ENCODE data around the gene HCN1.
"Not testable (repeated sequence)": the region's sequence is repeated elsewhere in the genome, so short reads cannot be mapped to it uniquely, and the experiment has no call there.

Gene HCN1

DNA sequence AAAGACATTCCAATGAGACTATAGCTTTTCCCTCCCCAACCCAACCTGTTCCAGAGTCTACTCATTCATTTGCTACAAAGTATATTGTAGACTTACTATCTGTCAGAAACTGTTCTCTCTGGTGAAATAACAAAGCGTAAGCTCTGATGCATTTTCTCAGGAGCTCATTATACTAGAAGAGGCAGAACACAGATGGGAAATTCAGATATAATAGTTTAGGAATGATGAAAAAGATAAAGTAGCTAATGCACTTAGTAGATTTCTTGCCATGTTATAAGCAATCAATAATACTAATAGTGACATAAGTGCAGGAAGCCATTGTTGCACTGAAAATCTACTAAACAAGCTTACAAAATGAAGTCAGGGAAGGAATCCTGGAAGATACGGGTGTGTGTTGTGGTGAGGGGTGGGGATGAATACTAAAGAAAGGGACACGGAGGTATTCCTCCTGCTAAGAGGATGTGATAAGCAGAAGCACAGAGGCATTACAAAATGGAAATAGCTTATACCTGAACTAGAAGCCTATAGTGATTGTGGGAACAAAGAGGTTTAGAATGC, 78.2 kb downstream of the HCN1 start:
- Histone ChIP-seq H3K27me3 (no peaks in the 10 kb centered on the region), H3K27ac (no peak overlapping the region), H3K4me3 (ENCODE audit: low read depth in 1 of 2, low read length in 1 of 2) (no peak overlapping the region), H3K36me3 (no peaks in the 10 kb centered on the region), H3K9me3 (no peaks in the 10 kb centered on the region), H3K4me1 (ENCODE audit: control insufficient read depth in 1 of 2, insufficient read depth in 1 of 2, low read depth in 1 of 2, low read length in 1 of 2) (no peaks in the 10 kb centered on the region)
- TF ChIP-seq CTCF (IDR thresholded peaks at IDR 0.05), result no peak

- Histone ChIP-seq H3K27ac (no peak overlapping the region), H3K4me1 (ENCODE audit: control insufficient read depth in 1 of 2, insufficient read depth in 1 of 2, low read depth in 1 of 2, low read length in 1 of 2) (no peaks in the 10 kb centered on the region), H3K4me3 (ENCODE audit: low read depth in 1 of 2, low read length in 1 of 2) (no peak overlapping the region), H3K36me3 (no peaks in the 10 kb centered on the region), H3K27me3 (no peaks in the 10 kb centered on the region), H3K9me3 (no peaks in the 10 kb centered on the region)
- TF ChIP-seq CTCF (IDR thresholded peaks at IDR 0.05), result no peak
These were observed 86.5 kb downstream of the HCN1 start for GRCh38 chr5:45609661-45610060.

- no peaks in the 10 kb centered on the region for H3K27me3 ChIP-seq
- H3K4me1 ChIP-seq (ENCODE audit: control insufficient read depth in 1 of 2, insufficient read depth in 1 of 2, low read depth in 1 of 2, low read length in 1 of 2), result no peaks in the 10 kb centered on the region
- no peaks in the 10 kb centered on the region for H3K36me3 ChIP-seq
- H3K9me3 ChIP-seq, result no peaks in the 10 kb centered on the region
- no peak for TF ChIP-seq CTCF (IDR thresholded peaks at IDR 0.05)
- H3K27ac ChIP-seq, result no peak overlapping the region
- no peak overlapping the region for H3K4me3 ChIP-seq (ENCODE audit: low read depth in 1 of 2, low read length in 1 of 2)
These were observed 92.1 kb downstream of the HCN1 start for GRCh38 chr5:45604092-45604491.

DNA sequence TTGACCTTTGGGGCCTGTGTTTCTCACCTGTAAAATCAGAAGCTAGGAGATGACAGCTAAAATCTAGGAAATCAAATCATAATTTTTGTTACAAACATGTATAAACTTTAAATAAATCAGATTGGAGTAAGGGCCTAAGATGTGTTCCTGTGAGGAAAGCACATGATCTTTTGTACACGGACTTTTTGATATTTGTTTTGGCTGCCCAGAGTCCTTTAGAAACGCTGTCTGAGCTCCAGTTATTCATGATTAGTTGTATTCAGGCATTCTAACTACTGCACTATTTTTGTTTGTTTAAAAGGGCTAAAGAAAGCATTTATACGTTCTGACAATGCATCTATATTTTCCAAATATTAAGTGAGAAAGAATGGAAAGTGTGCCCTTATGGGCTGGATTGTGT, 94.8 kb downstream of the HCN1 start:
- no peaks in the 10 kb centered on the region for H3K9me3 ChIP-seq
- H3K36me3 ChIP-seq, result no peaks in the 10 kb centered on the region
- no peaks in the 10 kb centered on the region for H3K27me3 ChIP-seq
- H3K4me1 ChIP-seq (ENCODE audit: control insufficient read depth in 1 of 2, insufficient read depth in 1 of 2, low read depth in 1 of 2, low read length in 1 of 2), result no peaks in the 10 kb centered on the region
- TF ChIP-seq CTCF (IDR thresholded peaks at IDR 0.05), result no peak
- no peak overlapping the region for H3K4me3 ChIP-seq (ENCODE audit: low read depth in 1 of 2, low read length in 1 of 2)
- H3K27ac ChIP-seq, result no peak overlapping the region

GRCh38 chr5:45596320-45596719, 99.9 kb downstream of the HCN1 start:
- Histone ChIP-seq H3K9me3 (no peaks in the 10 kb centered on the region), H3K27ac (no peak overlapping the region), H3K4me1 (ENCODE audit: control insufficient read depth in 1 of 2, insufficient read depth in 1 of 2, low read depth in 1 of 2, low read length in 1 of 2) (no peaks in the 10 kb centered on the region), H3K36me3 (no peaks in the 10 kb centered on the region), H3K27me3 (no peaks in the 10 kb centered on the region), H3K4me3 (ENCODE audit: low read depth in 1 of 2, low read length in 1 of 2) (no peak overlapping the region)
- TF ChIP-seq CTCF (IDR thresholded peaks at IDR 0.05), result no peak

GRCh38 chr5:45586001-45586400, 110.2 kb downstream of the HCN1 start:
- H3K27ac ChIP-seq, result not testable (repeated sequence)

More at GRCh38 chr5:45586001-45586400, 110.2 kb downstream of the HCN1 start:
- not testable (repeated sequence) for H3K27me3 ChIP-seq; H3K4me1 ChIP-seq (ENCODE audit: control insufficient read depth in 1 of 2, insufficient read depth in 1 of 2, low read depth in 1 of 2, low read length in 1 of 2); H3K36me3 ChIP-seq; H3K9me3 ChIP-seq; H3K4me3 ChIP-seq (ENCODE audit: low read depth in 1 of 2, low read length in 1 of 2)
